ENCODE data around the gene WDR20.

WDR20 gene

GRCh38 chr14:102222009-102222575 lies 82.4 kb downstream of the WDR20 start:
- no peak overlapping the region for H3K27ac ChIP-seq
- TF ChIP-seq CTCF (conservative IDR thresholded peaks at IDR 0.05): no peak

GRCh38 chr14:102222751-102223150 lies 83.1 kb downstream of the WDR20 start:
- TF ChIP-seq CTCF (conservative IDR thresholded peaks at IDR 0.05): no peak
- no peak overlapping the region for H3K27ac ChIP-seq

- no peak for TF ChIP-seq CTCF (conservative IDR thresholded peaks at IDR 0.05)
Measured at GRCh38 chr14:102223682-102224081, 84.0 kb downstream of the WDR20 start.

GRCh38 chr14:102225386-102225785 lies 85.7 kb downstream of the WDR20 start:
- H3K27ac ChIP-seq: no peak overlapping the region
- TF ChIP-seq CTCF (conservative IDR thresholded peaks at IDR 0.05): no peak

More at GRCh38 chr14:102223682-102224081, 84.0 kb downstream of the WDR20 start:
- no peak overlapping the region for H3K27ac ChIP-seq

- H3K27ac ChIP-seq: no peak overlapping the region
- TF ChIP-seq CTCF (conservative IDR thresholded peaks at IDR 0.05): no peak
Measured at GRCh38 chr14:102225936-102226335, 86.2 kb downstream of the WDR20 start.

GRCh38 chr14:102226356-102227125 lies 86.8 kb downstream of the WDR20 start:
- TF ChIP-seq CTCF (conservative IDR thresholded peaks at IDR 0.05): no peak
- H3K27ac ChIP-seq: no peak overlapping the region

GRCh38 chr14:102227184-102227964 lies 87.7 kb downstream of the WDR20 start:
- no peak overlapping the region for H3K27ac ChIP-seq
- TF ChIP-seq CTCF (conservative IDR thresholded peaks at IDR 0.05): no peak
